WTC11 (cell line): ENCODE results near the gene CNPY3. TPM values are rescaled to one million over a fixed set of nuclear protein-coding genes. Genes with fewer than 3 reads are reported as not detected.

Experiments used
- ATAC-seq: fragments of 200-7000 bp; cut with Tn5 transposase; 2 replicates; pipeline ENCODE4 v1.10.0; 2021; ENCODE audit warnings: mild to moderate bottlenecking, moderate library complexity
- CTCF ChIA-PET: fragments of 300-600 bp; sonication (Branson Sonifier 250); formaldehyde crosslinking; loops from one replicate; lab custom pipeline; 2021; ENCODE audit warnings: antibody characterized with exemption; lab: Charles Lee
- POLR2A ChIA-PET: fragments of 350-600 bp; sonication (Branson Sonifier 250); formaldehyde crosslinking; loops from one replicate; lab custom pipeline; 2021; ENCODE audit warnings: antibody characterized with exemption; lab: Charles Lee
- DNase-seq: peaks from one replicate; pipeline ENCODE4 v3.0.0; 2021; ENCODE audit warnings: low spot score
- H3K27ac Mint-ChIP-seq: 2 replicates; pipeline ENCODE4 v1.8.0; 2021; ENCODE audit warnings: mixed read lengths
- H3K27me3 Mint-ChIP-seq: 2 replicates; pipeline ENCODE4 v1.8.0; 2021; ENCODE audit warnings: low read depth, mild to moderate bottlenecking, moderate library complexity, mixed read lengths
- H3K36me3 Mint-ChIP-seq: 2 replicates; pipeline ENCODE4 v1.8.0; 2021; ENCODE audit warnings: mixed read lengths
- H3K4me1 Mint-ChIP-seq: 2 replicates; pipeline ENCODE4 v1.8.0; 2022; ENCODE audit warnings: mixed read lengths
- H3K4me3 Mint-ChIP-seq: 2 replicates; pipeline ENCODE4 v1.8.0; 2021; ENCODE audit warnings: mild to moderate bottlenecking, moderate library complexity, mixed read lengths
- H3K9me3 Mint-ChIP-seq: 2 replicates; pipeline ENCODE4 v1.8.0; 2021; ENCODE audit warnings: mixed read lengths
- ATF6 ChIP-seq: sonication (generic); formaldehyde crosslinking; IDR thresholded peaks from 2 replicates; pipeline ENCODE4 v1.8.1; 2023; ENCODE audit warnings: mild to moderate bottlenecking, missing genetic modification reagents
- CTCF ChIP-seq: fragments of 200-600 bp; IDR thresholded peaks from 2 replicates; pipeline ENCODE4 v1.8.0; 2022; ENCODE audit warnings: antibody characterized with exemption
- HMGA2 ChIP-seq: fragments of 250-450 bp; sonication (Bioruptor Pico); IDR thresholded peaks from 2 replicates; pipeline ENCODE4 v1.4.0; 2021; ENCODE audit warnings: mild to moderate bottlenecking, moderate library complexity
- HMGXB4 ChIP-seq: sonication (generic); formaldehyde crosslinking; IDR thresholded peaks from 2 replicates; pipeline ENCODE4 v1.8.1; 2023; ENCODE audit warnings: mild to moderate bottlenecking, moderate library complexity, missing genetic modification reagents
- JAZF1 ChIP-seq: fragments of 250-450 bp; sonication (Bioruptor Pico); IDR thresholded peaks from 2 replicates; pipeline ENCODE4 v1.9.0; 2021; ENCODE audit warnings: moderate library complexity, mild to moderate bottlenecking, inconsistent platforms
- MLX ChIP-seq: sonication (generic); formaldehyde crosslinking; IDR thresholded peaks from 2 replicates; pipeline ENCODE4 v1.8.1; 2023; ENCODE audit warnings: mild to moderate bottlenecking, missing genetic modification reagents, moderate library complexity
- MYBL2 ChIP-seq: sonication (generic); formaldehyde crosslinking; IDR thresholded peaks from 2 replicates; pipeline ENCODE4 v1.8.1; 2023; ENCODE audit warnings: mild to moderate bottlenecking, moderate library complexity, missing genetic modification reagents
- PREB ChIP-seq: sonication (generic); formaldehyde crosslinking; IDR thresholded peaks from 2 replicates; pipeline ENCODE4 v1.8.1; 2022; ENCODE audit warnings: mild to moderate bottlenecking, missing genetic modification reagents, moderate library complexity, borderline replicate concordance
- PRRX2 ChIP-seq: fragments of 250-450 bp; sonication (Bioruptor Pico); IDR thresholded peaks from 2 replicates; pipeline ENCODE4 v1.8.0; 2021; ENCODE audit warnings: mild to moderate bottlenecking
- SP1 ChIP-seq: sonication (generic); formaldehyde crosslinking; conservative IDR thresholded peaks from 2 replicates; pipeline ENCODE4 v1.8.1; 2022; ENCODE audit warnings: missing genetic modification reagents
- TP53 ChIP-seq: sonication (generic); formaldehyde crosslinking; IDR thresholded peaks from 2 replicates; pipeline ENCODE4 v1.8.1; 2023; ENCODE audit warnings: mild to moderate bottlenecking, missing genetic modification reagents
- ZNF281 ChIP-seq: sonication (generic); formaldehyde crosslinking; IDR thresholded peaks from 2 replicates; pipeline ENCODE4 v1.8.0; 2023; ENCODE audit warnings: mild to moderate bottlenecking, missing genetic modification reagents
- ZNF416 ChIP-seq: fragments of 250-450 bp; sonication (Bioruptor Pico); IDR thresholded peaks from 2 replicates; pipeline ENCODE4 v1.9.0; 2021; ENCODE audit warnings: mild to moderate bottlenecking, inconsistent platforms
- total RNA-seq: library from RNA; stranded (reverse); gene quantifications from 3 replicates; pipeline ENCODE4 v1.2.3, GENCODE V29; 2021

Gene CNPY3
- total RNA-seq, 1 experiment from 2014 or later, result 67.0 TPM

DNA sequence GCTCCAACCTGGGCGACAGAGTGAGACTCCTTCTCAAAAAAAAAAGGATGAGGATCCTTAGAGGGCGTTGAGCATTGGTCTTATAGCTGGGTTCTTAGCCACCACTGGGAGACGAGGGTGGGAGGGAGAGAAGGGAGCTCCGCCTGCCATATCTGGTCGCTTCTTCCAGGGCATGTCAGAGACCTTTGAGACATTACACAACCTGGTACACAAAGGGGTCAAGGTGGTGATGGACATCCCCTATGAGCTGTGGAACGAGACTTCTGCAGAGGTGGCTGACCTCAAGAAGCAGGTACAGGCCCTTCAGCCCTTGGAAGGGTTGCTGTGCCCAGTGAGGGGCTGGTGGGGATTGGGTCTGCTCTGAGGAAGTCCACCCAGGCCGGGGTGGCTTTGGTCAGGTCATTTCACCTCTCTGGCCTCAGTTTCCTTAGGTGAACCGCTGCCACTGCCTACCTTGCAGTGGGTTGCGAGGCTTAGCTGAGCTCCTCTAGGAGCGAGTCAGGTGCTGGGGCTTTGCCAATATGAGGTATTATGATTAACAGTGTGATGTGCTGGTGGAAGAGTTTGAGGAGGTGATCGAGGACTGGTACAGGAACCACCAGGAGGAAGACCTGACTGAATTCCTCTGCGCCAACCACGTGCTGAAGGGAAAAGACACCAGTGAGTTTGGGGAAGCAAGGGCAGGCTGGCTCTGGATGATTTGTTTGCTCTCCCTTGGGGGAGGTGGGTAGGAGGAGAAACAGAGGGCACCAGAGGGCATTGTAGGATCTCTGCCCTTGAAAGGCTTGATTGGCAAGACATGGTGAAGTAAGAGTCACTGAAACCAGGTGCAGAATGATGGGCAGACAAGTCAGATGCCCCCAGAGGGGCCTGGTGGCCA lies 8.5 kb downstream of the CNPY3 start (continued):
- no peak for TF ChIP-seq MYBL2 (CRISPR knock-in tag)

GRCh38 chr6:42938428-42938796 lies 9.1 kb downstream of the CNPY3 start:
- no peak overlapping the region for H3K4me3 Mint-ChIP-seq
- no peak overlapping the region for H3K27ac Mint-ChIP-seq
- no peaks in the 10 kb centered on the region for H3K9me3 Mint-ChIP-seq
- no peak for TF ChIP-seq ATF6 (CRISPR knock-in tag)
- TF ChIP-seq TP53, result no peak
- no peak for TF ChIP-seq ZNF416 (CRISPR knock-in tag)
- TF ChIP-seq ZNF281, result no peak
- TF ChIP-seq MLX (CRISPR knock-in tag), result no peak
- TF ChIP-seq HMGA2 (CRISPR knock-in tag), result no peak
- TF ChIP-seq PREB (CRISPR knock-in tag), result no peak
- TF ChIP-seq MYBL2 (CRISPR knock-in tag), result no peak
- no peak for TF ChIP-seq SP1 (CRISPR knock-in tag)
- TF ChIP-seq JAZF1 (CRISPR knock-in tag), result no peak
- no peak for TF ChIP-seq HMGXB4 (CRISPR knock-in tag)
- TF ChIP-seq PRRX2 (CRISPR knock-in tag), result no peak
- TF ChIP-seq CTCF, result no peak
- TF ChIP-seq, all 79 proteins: peak for 0
- ATAC-seq, result no peak
- CTCF ChIA-PET, result no interaction called here
- peaks cover 2% of the 10 kb centered on the region; the same call in 1 of the 2 replicates for H3K27me3 Mint-ChIP-seq
- POLR2A ChIA-PET, result interaction anchor here (2.2 kb wide), 1 partner anchor 9 kb away, joined by 9 read pairs; the partner anchor contains the start of gene CNPY3
- DNase-seq, result no peak
- H3K4me1 Mint-ChIP-seq, result peaks cover 13% of the 10 kb centered on the region
- H3K36me3 Mint-ChIP-seq, result peaks cover 53% of the 10 kb centered on the region
